SK-N-SH (cell line): Measurements from ENCODE around the gene STRADA. TPM values are rescaled to one million over a fixed set of nuclear protein-coding genes. Genes with fewer than 3 reads are reported as not detected.
A peak's percentile ranks its signal among the peaks of the same experiment; 100 is the strongest.

Source experiments
- CTCF ChIA-PET: fragments of 300-600, 350-600 bp; formaldehyde crosslinking; extraction: SDS; loops from one replicate; lab custom pipeline; 2021; lab: Yijun Ruan, JAX
- POLR2A ChIA-PET: fragments of 350-600 bp; sonication (Branson Sonifier 250); formaldehyde crosslinking; extraction: SDS; loops from one replicate; lab custom pipeline; 2020; ENCODE audit warnings: antibody characterized with exemption, inconsistent platforms; lab: Yijun Ruan, JAX
- DNase-seq: peaks from one replicate; pipeline ENCODE4 v3.0.0; 2012
- H2AFZ ChIP-seq: fragments of 200-600 bp; sonication (generic); 2 replicates; pipeline ENCODE4 v1.8.1; 2016; ENCODE audit warnings: antibody characterized with exemption, mild to moderate bottlenecking, low read depth
- H3F3A ChIP-seq: fragments of 200-600 bp; sonication (generic); replicated peaks from 2 replicates; pipeline ENCODE3; 2016; ENCODE audit warnings: antibody characterized with exemption, mild to moderate bottlenecking; ENCODE audit not compliant: insufficient read depth
- H3K27ac ChIP-seq, 2 experiments: fragments of 200-500 bp in 1 of 2; fragments of 200-600 bp in 1 of 2; sonication (Bioruptor generic) in 1 of 2; sonication (generic), shearing (Covaris generic) in 1 of 2; 2 replicates each; pipeline versions ENCODE4 v1.5.1 to v1.6.1; 2014 to 2016; ENCODE audit warnings: low read depth in 2 of 2, inconsistent platforms in 1 of 2, low read length in 1 of 2, mild to moderate bottlenecking in 1 of 2, mixed read lengths in 1 of 2
- H3K27me3 ChIP-seq: fragments of 200-600 bp; sonication (generic), shearing (Covaris generic); 2 replicates; pipeline ENCODE4 v1.6.1; 2016; ENCODE audit warnings: mixed run types; ENCODE audit not compliant: insufficient read depth
- H3K36me3 ChIP-seq, 2 experiments: fragments of 200-500 bp in 1 of 2; fragments of 200-600 bp in 1 of 2; sonication (Bioruptor generic) in 1 of 2; sonication (generic) in 1 of 2; replicated peaks in 1 of 2; 2 replicates each; pipeline versions ENCODE3 to v1.5.1; 2014 to 2016; ENCODE audit warnings: low read length in 1 of 2, mild to moderate bottlenecking in 1 of 2; ENCODE audit not compliant: insufficient read depth in 2 of 2, control insufficient read depth in 1 of 2
- H3K4me1 ChIP-seq, 2 experiments: fragments of 200-500 bp in 1 of 2; fragments of 200-600 bp in 1 of 2; sonication (Bioruptor generic) in 1 of 2; sonication (generic), shearing (Covaris generic) in 1 of 2; 2 replicates each; pipeline versions ENCODE4 v1.5.1 to v1.6.1; 2014 to 2016; ENCODE audit warnings: low read depth in 1 of 2, low read length in 1 of 2, mixed run types in 1 of 2; ENCODE audit not compliant: insufficient read depth in 2 of 2, control insufficient read depth in 1 of 2
- H3K4me2 ChIP-seq: fragments of 200-600 bp; sonication (generic), shearing (Covaris generic); 2 replicates; pipeline ENCODE4 v1.6.1; 2017; ENCODE audit warnings: mixed run types
- H3K4me3 ChIP-seq, 2 experiments: fragments of 200-500 bp in 1 of 2; fragments of 200-600 bp in 1 of 2; sonication (Bioruptor generic) in 1 of 2; sonication (generic), shearing (Covaris generic) in 1 of 2; 2 replicates each; pipeline versions ENCODE4 v1.5.1 to v1.8.1; 2014 to 2016; ENCODE audit warnings: low read depth in 2 of 2, inconsistent platforms in 1 of 2, low read length in 1 of 2, mild to moderate bottlenecking in 1 of 2, mixed read lengths in 1 of 2, moderate library complexity in 1 of 2
- H3K79me2 ChIP-seq: fragments of 200-600 bp; sonication (generic); 2 replicates; pipeline ENCODE4 v1.8.1; 2017; ENCODE audit warnings: mild to moderate bottlenecking; ENCODE audit not compliant: insufficient read depth
- H3K9ac ChIP-seq: fragments of 200-600 bp; sonication (generic); 2 replicates; pipeline ENCODE4 v1.6.1; 2017; ENCODE audit warnings: mixed run types
- H3K9me2 ChIP-seq: fragments of 200-600 bp; sonication (generic); 2 replicates; pipeline ENCODE4 v1.6.1; 2017; ENCODE audit warnings: mixed run types
- H3K9me3 ChIP-seq: fragments of 200-600 bp; sonication (generic); 2 replicates; pipeline ENCODE4 v1.6.1; 2017; ENCODE audit warnings: mixed run types, mild to moderate bottlenecking, moderate library complexity
- H4K20me1 ChIP-seq: fragments of 200-600 bp; sonication (generic); 2 replicates; pipeline ENCODE4 v1.6.1; 2017; ENCODE audit warnings: mild to moderate bottlenecking, mixed run types; ENCODE audit not compliant: insufficient read depth
- CHD2 ChIP-seq: fragments of 150-350 bp; IDR thresholded peaks from 2 replicates; pipeline ENCODE4 v1.6.1; 2018; ENCODE audit warnings: low read length; ENCODE audit not compliant: partially characterized antibody
- ELF1 ChIP-seq: IDR thresholded peaks from 2 replicates; pipeline ENCODE4 v1.4.0; 2012
- EZH2phosphoT487 ChIP-seq: fragments of 200-600 bp; sonication (generic); IDR thresholded peaks from 2 replicates; pipeline ENCODE4 v1.6.1; 2017; ENCODE audit warnings: low read depth, mixed run types, mild to moderate bottlenecking, antibody characterized with exemption, moderate library complexity, borderline replicate concordance
- FOXM1 ChIP-seq: IDR thresholded peaks from 2 replicates; pipeline ENCODE4 v1.4.0; 2012; ENCODE audit warnings: low read depth, mild to moderate bottlenecking
- GABPA ChIP-seq: IDR thresholded peaks from 2 replicates; pipeline ENCODE4 v1.4.0; 2012; ENCODE audit warnings: low read depth, mild to moderate bottlenecking
- MXI1 ChIP-seq: IDR thresholded peaks from 2 replicates; pipeline ENCODE4 v1.6.1; 2012; ENCODE audit warnings: mild to moderate bottlenecking, low read depth, low read length, improper control_type of control experiment
- POLR2AphosphoS5 ChIP-seq: IDR thresholded peaks from 2 replicates; pipeline ENCODE4 v1.6.1; 2012; ENCODE audit warnings: low read depth, low read length
- RAD21 ChIP-seq: IDR thresholded peaks from 2 replicates; pipeline ENCODE4 v1.6.1; 2012; ENCODE audit warnings: mild to moderate bottlenecking, low read length
- RCOR1 ChIP-seq: fragments of 150-350 bp; IDR thresholded peaks from 2 replicates; pipeline ENCODE4 v1.6.1; 2017; ENCODE audit warnings: antibody characterized with exemption, low read length
- SIN3A ChIP-seq: IDR thresholded peaks from 2 replicates; pipeline ENCODE4 v1.6.1; 2012; ENCODE audit warnings: low read depth, mild to moderate bottlenecking, low read length, moderate library complexity, borderline replicate concordance
- TEAD4 ChIP-seq: IDR thresholded peaks from 2 replicates; pipeline ENCODE4 v1.4.0; 2012; ENCODE audit warnings: mild to moderate bottlenecking, borderline replicate concordance; ENCODE audit not compliant: insufficient read depth
- WGBS: methylation state at CpG from one replicate; pipeline ENCODE4 v1.1.6; 2017; ENCODE audit warnings: low lambda C conversion rate; 5-methylcytosine and 5-hydroxymethylcytosine counted together
- polyA plus RNA-seq, 3 experiments: library from polyadenylated mRNA; depleted of rRNA; stranded (reverse); fragments of >200 nt; gene quantifications; 2 replicates each; pipeline ENCODE4 v1.2.3, GENCODE V29; 2012
- TF ChIP-seq, protein P1 (sequence below): fragments of 150-350 bp; IDR thresholded peaks from 2 replicates; pipeline ENCODE4 v1.6.1; 2016; ENCODE audit warnings: mild to moderate bottlenecking, low read depth, low read length
- TF ChIP-seq, protein P2 (sequence below): IDR thresholded peaks from 2 replicates; pipeline ENCODE4 v1.4.0; 2012; ENCODE audit warnings: low read depth, borderline replicate concordance
- TF ChIP-seq, protein P3 (sequence below): IDR thresholded peaks from 2 replicates; pipeline ENCODE4; 2012
- TF ChIP-seq, protein P4 (sequence below): fragments of 150-350 bp; IDR thresholded peaks from 2 replicates; pipeline ENCODE4 v1.6.1; 2017; ENCODE audit warnings: antibody characterized with exemption, low read length, low read depth, borderline replicate concordance
- TF ChIP-seq, protein P5 (sequence below): IDR thresholded peaks from 2 replicates; pipeline ENCODE4 v1.4.0; 2012; ENCODE audit warnings: low read depth

STRADA gene
- polyA plus RNA-seq, 1 of the 3 experiments (the other 2 are of a cell fraction) = 37.3 TPM

DNA sequence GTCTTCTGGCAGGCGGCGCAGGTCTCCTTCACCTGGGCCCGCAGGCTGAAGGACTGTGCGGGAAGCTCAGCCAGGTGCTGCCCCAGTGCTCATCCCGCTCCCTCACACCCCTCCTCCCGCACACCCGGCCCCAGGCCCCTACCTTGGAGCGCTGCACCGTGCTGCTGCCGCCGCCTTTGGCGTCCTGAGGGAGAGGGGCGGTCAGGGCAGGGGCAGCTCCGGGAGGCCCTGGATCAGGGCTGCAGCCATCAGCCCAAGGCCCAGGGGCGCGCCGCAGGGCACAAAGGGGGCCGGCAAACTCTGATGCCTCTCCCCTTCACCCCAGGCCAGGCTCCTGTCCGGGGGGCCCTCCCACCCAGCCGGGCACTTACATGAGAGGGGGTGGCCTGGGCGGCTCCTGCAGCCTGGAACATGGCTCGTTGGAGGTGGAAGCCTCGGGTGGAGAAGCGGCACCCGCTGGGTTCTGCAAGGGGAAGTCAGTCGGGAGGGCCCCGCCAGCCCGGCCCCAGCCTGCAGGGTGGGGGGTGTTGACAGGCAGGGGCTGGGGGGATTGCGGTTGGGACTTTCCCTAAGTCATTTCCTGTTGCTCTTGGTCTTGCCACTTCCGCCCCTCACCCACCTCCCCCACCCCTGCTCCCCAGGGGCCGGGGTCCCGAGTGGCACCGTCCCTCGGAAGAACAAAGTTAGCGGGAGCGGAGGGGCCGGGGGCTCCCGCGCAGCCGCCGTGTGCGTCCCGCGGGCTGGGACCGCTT lies 42.5 kb downstream of the STRADA start:
- H3K9ac ChIP-seq = peak overlapping the region; percentile 85
- peaks cover 11% of the 10 kb centered on the region for H4K20me1 ChIP-seq
- H3K4me3 ChIP-seq = peak overlapping the region; percentile 84 to 89
- H3K4me2 ChIP-seq = peak overlapping the region; percentile 99
- H2AFZ ChIP-seq = no peak overlapping the region
- TF ChIP-seq TEAD4 (0 out of 2 replicates have a peak, but pooled peaks have one; percentile 20), FOXM1 (peak; percentile 31; the same call in 1 of the 2 replicates), MXI1 (peak; percentile 58; the same call in 1 of the 2 replicates), POLR2AphosphoS5 (no peak), GABPA (peak; percentile 49; the same call in 1 of the 2 replicates), ELF1 (peak; percentile 9; the same call in 1 of the 2 replicates)
- TF ChIP-seq, protein P1, sequence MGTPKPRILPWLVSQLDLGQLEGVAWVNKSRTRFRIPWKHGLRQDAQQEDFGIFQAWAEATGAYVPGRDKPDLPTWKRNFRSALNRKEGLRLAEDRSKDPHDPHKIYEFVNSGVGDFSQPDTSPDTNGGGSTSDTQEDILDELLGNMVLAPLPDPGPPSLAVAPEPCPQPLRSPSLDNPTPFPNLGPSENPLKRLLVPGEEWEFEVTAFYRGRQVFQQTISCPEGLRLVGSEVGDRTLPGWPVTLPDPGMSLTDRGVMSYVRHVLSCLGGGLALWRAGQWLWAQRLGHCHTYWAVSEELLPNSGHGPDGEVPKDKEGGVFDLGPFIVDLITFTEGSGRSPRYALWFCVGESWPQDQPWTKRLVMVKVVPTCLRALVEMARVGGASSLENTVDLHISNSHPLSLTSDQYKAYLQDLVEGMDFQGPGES = no peak
- TF ChIP-seq, protein P2, sequence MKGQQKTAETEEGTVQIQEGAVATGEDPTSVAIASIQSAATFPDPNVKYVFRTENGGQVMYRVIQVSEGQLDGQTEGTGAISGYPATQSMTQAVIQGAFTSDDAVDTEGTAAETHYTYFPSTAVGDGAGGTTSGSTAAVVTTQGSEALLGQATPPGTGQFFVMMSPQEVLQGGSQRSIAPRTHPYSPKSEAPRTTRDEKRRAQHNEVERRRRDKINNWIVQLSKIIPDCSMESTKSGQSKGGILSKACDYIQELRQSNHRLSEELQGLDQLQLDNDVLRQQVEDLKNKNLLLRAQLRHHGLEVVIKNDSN = no peak
- TF ChIP-seq, protein P3, sequence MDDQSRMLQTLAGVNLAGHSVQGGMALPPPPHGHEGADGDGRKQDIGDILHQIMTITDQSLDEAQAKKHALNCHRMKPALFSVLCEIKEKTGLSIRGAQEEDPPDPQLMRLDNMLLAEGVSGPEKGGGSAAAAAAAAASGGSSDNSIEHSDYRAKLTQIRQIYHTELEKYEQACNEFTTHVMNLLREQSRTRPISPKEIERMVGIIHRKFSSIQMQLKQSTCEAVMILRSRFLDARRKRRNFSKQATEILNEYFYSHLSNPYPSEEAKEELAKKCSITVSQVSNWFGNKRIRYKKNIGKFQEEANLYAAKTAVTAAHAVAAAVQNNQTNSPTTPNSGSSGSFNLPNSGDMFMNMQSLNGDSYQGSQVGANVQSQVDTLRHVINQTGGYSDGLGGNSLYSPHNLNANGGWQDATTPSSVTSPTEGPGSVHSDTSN = peak; percentile 41
- TF ChIP-seq, all 33 proteins: peak for 6
- peaks cover 25% of the 10 kb centered on the region for H3K79me2 ChIP-seq
- no peaks in the 10 kb centered on the region for H3K9me2 ChIP-seq
- H3K9me3 ChIP-seq = no peaks in the 10 kb centered on the region
- peak overlapping the region; percentile 21 to 98; a peak in 3 of 4 replicates for H3K27ac ChIP-seq
- no peaks in the 10 kb centered on the region for H3K27me3 ChIP-seq
- ChIA-PET CTCF (interaction anchor here (0.7 to 14.8 kb wide), 20 partner anchors 8 to 617 kb away, joined by 3 to 233 read pairs (median 3); partner anchors contain the start of gene MAP3K3), POLR2A (interaction anchor here (0.7 to 2.2 kb wide), 9 partner anchors 13 to 273 kb away, joined by 3 to 10 read pairs (median 4); partner anchors contain the start of genes CCDC47, DDX42 and MAP3K3)
- 19% methylated on average over 37 of the region's 45 CpGs for WGBS
- no peak for DNase-seq
- peaks cover 9 to 76% of the 10 kb centered on the region in 2 experiments; a peak in 3 of 4 replicates for H3K4me1 ChIP-seq
- H3K36me3 ChIP-seq = peaks cover 12 to 27% of the 10 kb centered on the region in 2 experiments
- H3F3A ChIP-seq = peaks cover 53% of the 10 kb centered on the region

DNA sequence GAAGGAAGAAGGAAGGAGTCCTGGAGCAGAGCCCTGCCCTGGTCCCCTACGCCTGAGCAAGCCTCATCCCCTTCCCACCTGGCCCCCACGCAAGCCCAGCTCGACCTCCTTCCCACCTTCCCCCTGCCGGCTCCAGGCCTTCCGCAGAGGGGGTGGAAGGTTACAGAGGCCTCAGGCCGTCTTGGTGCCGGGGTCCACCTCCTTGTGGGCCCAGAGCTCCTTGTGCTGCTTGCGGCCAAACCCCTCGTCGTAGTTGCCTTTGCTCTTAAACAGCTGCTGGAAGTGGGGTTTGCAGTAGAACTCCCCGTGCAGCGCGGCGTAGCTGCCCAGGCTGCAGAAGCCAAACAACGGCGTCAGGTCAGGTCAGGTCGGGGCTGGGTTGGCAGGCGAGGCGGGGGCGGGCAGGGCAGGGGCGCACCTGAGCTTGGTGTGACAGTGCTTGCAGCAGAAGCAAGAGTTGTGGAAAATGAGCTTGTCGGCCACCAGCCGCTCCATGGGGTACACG lies 43.2 kb downstream of the STRADA start:
- H3K4me2 ChIP-seq = peak overlapping the region; percentile 99
- peaks cover 11% of the 10 kb centered on the region for H4K20me1 ChIP-seq
- ChIA-PET CTCF (interaction anchor here (0.7 to 14.8 kb wide), 22 partner anchors 8 to 616 kb away, joined by 3 to 233 read pairs (median 3); partner anchors contain the start of gene MAP3K3), POLR2A (interaction anchor here (0.7 to 1.6 kb wide), 7 partner anchors 13 to 273 kb away, joined by 3 to 9 read pairs (median 3); partner anchors contain the start of gene MAP3K3)
- no peaks in the 10 kb centered on the region for H3K27me3 ChIP-seq
- peaks cover 25% of the 10 kb centered on the region for H3K79me2 ChIP-seq
- no peak for DNase-seq
- peaks cover 9 to 77% of the 10 kb centered on the region in 2 experiments; a peak in 3 of 4 replicates for H3K4me1 ChIP-seq
- H3K9ac ChIP-seq = peak overlapping the region; percentile 85; the same call in 1 of the 2 replicates
- WGBS = 89% methylated on average over 22 of the region's 24 CpGs
- no peak overlapping the region for H2AFZ ChIP-seq
- peaks cover 54% of the 10 kb centered on the region for H3F3A ChIP-seq
- no peaks in the 10 kb centered on the region for H3K9me2 ChIP-seq
- H3K9me3 ChIP-seq = no peaks in the 10 kb centered on the region
- H3K36me3 ChIP-seq = peaks cover 10 to 31% of the 10 kb centered on the region in 2 experiments
- H3K4me3 ChIP-seq = peak overlapping the region; percentile 84 to 89
- H3K27ac ChIP-seq = peak overlapping the region in 1 of 2 experiments; percentile 98; a peak in 2 of 4 replicates
- TF ChIP-seq CHD2 = no peak
- no peak for TF ChIP-seq GABPA
- TF ChIP-seq RAD21 = no peak
- no peak for TF ChIP-seq EZH2phosphoT487
- TF ChIP-seq, protein P4, sequence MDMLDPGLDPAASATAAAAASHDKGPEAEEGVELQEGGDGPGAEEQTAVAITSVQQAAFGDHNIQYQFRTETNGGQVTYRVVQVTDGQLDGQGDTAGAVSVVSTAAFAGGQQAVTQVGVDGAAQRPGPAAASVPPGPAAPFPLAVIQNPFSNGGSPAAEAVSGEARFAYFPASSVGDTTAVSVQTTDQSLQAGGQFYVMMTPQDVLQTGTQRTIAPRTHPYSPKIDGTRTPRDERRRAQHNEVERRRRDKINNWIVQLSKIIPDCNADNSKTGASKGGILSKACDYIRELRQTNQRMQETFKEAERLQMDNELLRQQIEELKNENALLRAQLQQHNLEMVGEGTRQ = no peak
- TF ChIP-seq, protein P5, sequence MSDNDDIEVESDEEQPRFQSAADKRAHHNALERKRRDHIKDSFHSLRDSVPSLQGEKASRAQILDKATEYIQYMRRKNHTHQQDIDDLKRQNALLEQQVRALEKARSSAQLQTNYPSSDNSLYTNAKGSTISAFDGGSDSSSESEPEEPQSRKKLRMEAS = no peak
- TF ChIP-seq, protein P2 = no peak
- no peak for TF ChIP-seq SIN3A
- TF ChIP-seq RCOR1 = no peak
- TF ChIP-seq, protein P1 = no peak
- no peak for TF ChIP-seq FOXM1
